ENCODE results near the gene NNT. TPM values are rescaled to one million over a fixed set of nuclear protein-coding genes. Genes with fewer than 3 reads are reported as not detected.

NNT gene
- total and polyA plus RNA-seq, 2 of the 8 experiments (the other 6 are each of a cell fraction or from before 2014, with no cell fraction given) = 11.0 to 22.2 TPM

GRCh38 chr5:43691893-43692292 is 88.9 kb downstream of the NNT start:
- Histone ChIP-seq H3K23ac (ENCODE audit: insufficient read length) (no peak overlapping the region), H2BK5ac (ENCODE audit: low read depth, low read length) (no peak overlapping the region), H3K4me2 (ENCODE audit: insufficient read depth in 1 of 2, low read depth in 2 of 2, low read length in 2 of 2) (no peak overlapping the region), H2BK15ac (ENCODE audit: low read length) (no peak overlapping the region), H4K91ac (replicated peaks; ENCODE audit: insufficient read length, low read length) (no peak overlapping the region), H3K9ac (replicated peaks in 1 of 4; ENCODE audit: extremely low read depth in 1 of 4, low read depth in 3 of 4, low read length in 3 of 4) (no peak overlapping the region), H4K5ac (ENCODE audit: insufficient read length, low read depth, low read length) (no peak overlapping the region), H3K18ac (ENCODE audit: extremely low read depth, low read length) (no peak overlapping the region), H3K79me1 (ENCODE audit: low read depth, low read length) (no peaks in the 10 kb centered on the region), H3K56ac (replicated peaks; ENCODE audit: insufficient read length, low read depth, low read length) (no peak overlapping the region), H2AK5ac (ENCODE audit: low read depth, low read length) (no peak overlapping the region), H3K4ac (replicated peaks; ENCODE audit: insufficient read length, low read depth, low read length) (no peak overlapping the region), H3K9me3 (ENCODE audit: insufficient read depth in 2 of 2, low read depth in 1 of 2, low read length in 1 of 2) (peaks cover 10 to 16% of the 10 kb centered on the region in 2 experiments; a peak in 3 of 4 replicates), H4K8ac (ENCODE audit: extremely low read depth, insufficient read depth, low read length) (no peak overlapping the region), H2BK12ac (ENCODE audit: low read depth, low read length) (no peak overlapping the region), H3K14ac (ENCODE audit: insufficient read length) (no peak overlapping the region), H3K27ac (ENCODE audit: low read depth, low read length) (no peak overlapping the region), H3K23me2 (ENCODE audit: low read depth, low read length) (no peaks in the 10 kb centered on the region; the same call in 1 of the 2 replicates), H3K79me2 (ENCODE audit: control insufficient read depth in 1 of 2, insufficient read depth in 2 of 2, low read length in 2 of 2) (no peaks in the 10 kb centered on the region), H2BK120ac (replicated peaks; ENCODE audit: low read depth, low read length) (no peak overlapping the region), H3K4me1 (replicated peaks in 1 of 4; ENCODE audit: control insufficient read depth in 3 of 4, insufficient read depth in 4 of 4, low read length in 3 of 4) (no peaks in the 10 kb centered on the region), H3K27me3 (replicated peaks in 1 of 4; ENCODE audit: control insufficient read depth in 3 of 4, extremely low read depth in 1 of 4, insufficient read depth in 3 of 4, low read length in 3 of 4) (no peaks in the 10 kb centered on the region), H3K36me3 (ENCODE audit: control insufficient read depth in 2 of 4, insufficient read depth in 4 of 4, low read length in 3 of 4) (peaks cover 0 to 4% (median 0%) of the 10 kb centered on the region in 4 experiments; a peak in 1 of 8 replicates), H2AFZ (ENCODE audit: low read length) (no peak overlapping the region), H2BK20ac (ENCODE audit: low read length) (no peak overlapping the region), H4K20me1 (replicated peaks in 1 of 2; ENCODE audit: control insufficient read depth in 1 of 2, insufficient read depth in 2 of 2, low read length in 2 of 2) (no peaks in the 10 kb centered on the region), H3K4me3 (ENCODE audit: extremely low read depth in 1 of 4, insufficient read depth in 2 of 4, low read depth in 3 of 4, low read length in 4 of 4) (no peak overlapping the region)
- no peak for TF ChIP-seq MAX (IDR thresholded peaks at IDR 0.05)
- no peak for TF ChIP-seq JUN (IDR thresholded peaks at IDR 0.05; ENCODE audit: low read depth, low read length)
- no peak for TF ChIP-seq FOSL1 (IDR thresholded peaks at IDR 0.05; ENCODE audit: insufficient read depth, low read depth, low read length)
- TF ChIP-seq TAF7 (optimal IDR thresholded peaks at IDR 0.05; ENCODE audit: borderline replicate concordance, low read depth, low read length) = no peak
- no peak for TF ChIP-seq CHD2 (IDR thresholded peaks at IDR 0.05; ENCODE audit: low read length)
- TF ChIP-seq ATF3 (IDR thresholded peaks at IDR 0.05; ENCODE audit: insufficient read depth, low read depth, low read length) = no peak
- no peak for TF ChIP-seq RXRA (IDR thresholded peaks at IDR 0.05; ENCODE audit: insufficient read depth, low read depth, low read length)
- TF ChIP-seq CBX5 (IDR thresholded peaks at IDR 0.05; ENCODE audit: low read depth, low read length) = no peak
- no peak for TF ChIP-seq EGR1 (IDR thresholded peaks at IDR 0.05; ENCODE audit: borderline replicate concordance, low read depth, low read length)
- no peak for TF ChIP-seq JUND (IDR thresholded peaks at IDR 0.05; ENCODE audit: low read length)
- no peak for TF ChIP-seq KDM1A (IDR thresholded peaks at IDR 0.05; ENCODE audit: borderline replicate concordance, low read length)
- TF ChIP-seq SP2 (IDR thresholded peaks at IDR 0.05; ENCODE audit: low read length) = no peak
- TF ChIP-seq ATF2 (IDR thresholded peaks at IDR 0.05; ENCODE audit: low read length) = no peak
- POLR2A ChIA-PET (ENCODE audit: partially characterized antibody) = no interaction called here
- FAIRE-seq (no peak), DNase-seq (ENCODE audit: low read depth in 1 of 2, low spot score in 2 of 2) (no peak)
- CTCF ChIA-PET (ENCODE audit: partially characterized antibody) = no interaction called here
- WGBS, 2 experiments (ENCODE audit: extremely low coverage in 1 of 2, insufficient coverage in 1 of 2, insufficient read length in 1 of 2, insufficient replicate concordance in 2 of 2, low coverage in 1 of 2, low lambda C conversion rate in 2 of 2, missing lambda C conversion rate in 1 of 2) = 95% methylated on average over 1 of the region's 1 CpG; no CpG with 5 or more reads in 1 of the 2 experiments
